Activated CD8-positive, alpha-beta memory T cell treated with anti-CD3 and anti-CD28 coated beads, Interleukin-2, amount 50 U/mL, for 48 hours (primary cell): ENCODE results near the gene GID8.

Source experiments
- DNase-seq: peaks from one replicate; pipeline ENCODE4 v3.0.0-alpha.2; 2020

Gene GID8

GRCh38 chr20:62971950-62972844 is 34.2 kb downstream of the GID8 start:
- DNase-seq = peak; percentile 94

GRCh38 chr20:62972845-62973745 is 35.1 kb downstream of the GID8 start:
- DNase-seq = no peak

- no peak for DNase-seq
These were observed 37.4 kb downstream of the GID8 start for GRCh38 chr20:62975251-62975760.

GRCh38 chr20:62975812-62976508 is 38.0 kb downstream of the GID8 start:
- no peak for DNase-seq

- DNase-seq = no peak
These were observed 38.9 kb downstream of the GID8 start for GRCh38 chr20:62976886-62977285.

- peak; percentile 80 for DNase-seq
These were observed 39.9 kb downstream of the GID8 start for GRCh38 chr20:62977613-62978560.

- no peak for DNase-seq
These were observed 40.6 kb downstream of the GID8 start for GRCh38 chr20:62978561-62978943.

GRCh38 chr20:62979310-62979709 is 41.4 kb downstream of the GID8 start:
- no peak for DNase-seq

- no peak for DNase-seq
These were observed 42.0 kb downstream of the GID8 start for GRCh38 chr20:62979876-62980373.

- no peak for DNase-seq
These were observed 42.5 kb downstream of the GID8 start for GRCh38 chr20:62980380-62980960.

GRCh38 chr20:62980970-62981369 is 43.0 kb downstream of the GID8 start:
- no peak for DNase-seq

GRCh38 chr20:62982124-62983075 is 44.5 kb downstream of the GID8 start:
- DNase-seq = no peak

GRCh38 chr20:62983210-62983609 is 45.3 kb downstream of the GID8 start:
- no peak for DNase-seq

GRCh38 chr20:62984666-62985443 is 46.9 kb downstream of the GID8 start:
- DNase-seq = no peak

GRCh38 chr20:62985444-62985778 is 47.5 kb downstream of the GID8 start:
- DNase-seq = no peak

- no peak for DNase-seq
These were observed 48.4 kb downstream of the GID8 start for GRCh38 chr20:62986257-62986800.

- DNase-seq = no peak
These were observed 49.2 kb downstream of the GID8 start for GRCh38 chr20:62987114-62987513.

GRCh38 chr20:62989201-62989601 is 51.3 kb downstream of the GID8 start:
- no peak for DNase-seq

- no peak for DNase-seq
These were observed 52.4 kb downstream of the GID8 start for GRCh38 chr20:62990306-62990825.
